GM23338 (cell line): ENCODE measurements around the gene STX10. TPM values are rescaled to one million over a fixed set of nuclear protein-coding genes. Genes with fewer than 3 reads are reported as not detected.

Experiments
- ATAC-seq: fragments of 200-7000 bp; cut with Tn5 transposase; 3 replicates; pipeline ENCODE4 v1.9.1; 2020
- DNase-seq: peaks from one replicate; pipeline ENCODE4 v3.0.0-alpha.2; 2015; ENCODE audit warnings: low spot score
- H2AFZ ChIP-seq: fragments of 200-600 bp; sonication (generic); 2 replicates; pipeline ENCODE4 v1.8.0; 2016; ENCODE audit warnings: antibody characterized with exemption, mild to moderate bottlenecking, moderate library complexity
- H3F3A ChIP-seq: fragments of 200-600 bp; sonication (generic); replicated peaks from 2 replicates; pipeline ENCODE4 v1.8.0; 2017; ENCODE audit warnings: antibody characterized with exemption, mixed run types, low read depth
- H3K27ac ChIP-seq: fragments of 200-600 bp; sonication (generic); 2 replicates; pipeline ENCODE4 v1.6.1; 2016; ENCODE audit warnings: low read depth
- H3K27me3 ChIP-seq: fragments of 200-600 bp; sonication (generic); 2 replicates; pipeline ENCODE4 v1.8.0; 2016; ENCODE audit warnings: mild to moderate bottlenecking, mixed run types, moderate library complexity; ENCODE audit not compliant: insufficient read depth
- H3K36me3 ChIP-seq: fragments of 200-600 bp; sonication (generic); 2 replicates; pipeline ENCODE4 v1.8.0; 2016; ENCODE audit warnings: mild to moderate bottlenecking; ENCODE audit not compliant: insufficient read depth
- H3K4me1 ChIP-seq: fragments of 200-600 bp; sonication (generic); 2 replicates; pipeline ENCODE4 v1.8.0; 2016; ENCODE audit warnings: mild to moderate bottlenecking, moderate library complexity; ENCODE audit not compliant: insufficient read depth
- H3K4me2 ChIP-seq: fragments of 200-600 bp; sonication (generic); 2 replicates; pipeline ENCODE4 v1.7.1; 2017; ENCODE audit warnings: mixed run types
- H3K4me3 ChIP-seq: fragments of 200-600 bp; sonication (generic); 2 replicates; pipeline ENCODE4 v1.6.1; 2016; ENCODE audit warnings: mixed run types
- H3K79me2 ChIP-seq: fragments of 200-600 bp; sonication (generic); replicated peaks from 2 replicates; pipeline ENCODE4 v1.8.0; 2017; ENCODE audit warnings: mild to moderate bottlenecking; ENCODE audit not compliant: insufficient read depth
- H3K9me2 ChIP-seq: fragments of 200-600 bp; sonication (generic); 2 replicates; pipeline ENCODE4 v1.8.0; 2017; ENCODE audit not compliant: insufficient read depth
- H4K20me1 ChIP-seq: fragments of 200-600 bp; sonication (generic); replicated peaks from 2 replicates; pipeline ENCODE4 v1.8.0; 2017; ENCODE audit warnings: mild to moderate bottlenecking; ENCODE audit not compliant: insufficient read depth
- H3K27ac Mint-ChIP-seq: 2 replicates; pipeline ENCODE4 v1.8.0; 2020; ENCODE audit warnings: inconsistent platforms, mild to moderate bottlenecking, moderate library complexity, mixed read lengths
- H3K27me3 Mint-ChIP-seq: 3 replicates; pipeline ENCODE4 v1.8.0; 2022; ENCODE audit warnings: low read depth, mild to moderate bottlenecking, moderate library complexity, mixed read lengths, inconsistent platforms; ENCODE audit not compliant: insufficient read depth, poor library complexity
- H3K36me3 Mint-ChIP-seq: 3 replicates; pipeline ENCODE4 v1.8.0; 2021; ENCODE audit warnings: low read depth, mild to moderate bottlenecking, inconsistent platforms, moderate library complexity, mixed read lengths
- H3K4me1 Mint-ChIP-seq: 3 replicates; pipeline ENCODE4 v1.8.0; 2020; ENCODE audit warnings: mild to moderate bottlenecking, inconsistent platforms, mixed read lengths
- H3K4me3 Mint-ChIP-seq: 3 replicates; pipeline ENCODE4 v1.8.0; 2021; ENCODE audit warnings: moderate library complexity, mild to moderate bottlenecking, inconsistent platforms, mixed read lengths
- H3K9me3 Mint-ChIP-seq: 3 replicates; pipeline ENCODE4 v1.8.0; 2020; ENCODE audit warnings: moderate library complexity, mild to moderate bottlenecking, inconsistent platforms, mixed read lengths
- CREB1 ChIP-seq: fragments of 250-450 bp; sonication (Bioruptor Pico); IDR thresholded peaks from 2 replicates; pipeline ENCODE4 v1.5.0; 2020; ENCODE audit warnings: low read depth, mild to moderate bottlenecking, moderate library complexity
- ETS1 ChIP-seq: IDR thresholded peaks from 2 replicates; pipeline ENCODE4 v1.6.1; 2016; ENCODE audit warnings: antibody characterized with exemption
- EZH2 ChIP-seq: fragments of 200-600 bp; sonication (generic); IDR thresholded peaks from one replicate; pipeline ENCODE4 v1.8.0; 2017; ENCODE audit warnings: antibody characterized with exemption, mild to moderate bottlenecking, low read depth; ENCODE audit not compliant: unreplicated experiment
- EZH2phosphoT487 ChIP-seq: fragments of 200-600 bp; sonication (generic); IDR thresholded peaks from one replicate; pipeline ENCODE4 v1.8.1; 2018; ENCODE audit warnings: antibody characterized with exemption; ENCODE audit not compliant: unreplicated experiment
- NANOG ChIP-seq: IDR thresholded peaks from 2 replicates; pipeline ENCODE4 v1.6.1; 2016; ENCODE audit warnings: antibody characterized with exemption, borderline replicate concordance
- REST ChIP-seq: IDR thresholded peaks from one replicate; pipeline ENCODE4 v1.6.1; 2018; ENCODE audit warnings: antibody characterized with exemption; ENCODE audit not compliant: unreplicated experiment
- ZNF462 ChIP-seq: fragments of 250-450 bp; sonication (Bioruptor Pico); IDR thresholded peaks from 2 replicates; pipeline ENCODE4 v1.5.0; 2020; ENCODE audit warnings: mild to moderate bottlenecking, moderate library complexity
- polyA plus RNA-seq: library from polyadenylated mRNA; unstranded; fragments of >200 nt; fragmentation: Nextera tagmentation; extraction: Ambion mirVana; gene quantifications from 2 replicates; pipeline ENCODE4 v1.2.1, GENCODE V29; 2016
- total RNA-seq: library from RNA; depleted of rRNA; stranded (reverse); fragments of >200 nt; shearing (Covaris generic); gene quantifications from 2 replicates; pipeline ENCODE4 v1.2.3, GENCODE V29; 2014

Gene STX10
- total and polyA plus RNA-seq, 2 experiments from 2014 or later, result 42.8 to 55.9 TPM

- Mint-ChIP-seq H3K27me3 (peaks cover 30% of the 10 kb centered on the region), H3K4me3 (no peak overlapping the region), H3K4me1 (peaks cover 40% of the 10 kb centered on the region), H3K27ac (no peak overlapping the region), H3K9me3 (no peaks in the 10 kb centered on the region; the same call in 2 of the 3 replicates), H3K36me3 (no peaks in the 10 kb centered on the region)
- TF ChIP-seq EZH2 (no peak), CREB1 (CRISPR knock-in tag) (no peak), NANOG (no peak), ZNF462 (CRISPR knock-in tag) (no peak), ETS1 (no peak), EZH2phosphoT487 (no peak), REST (no peak)
- H2AFZ ChIP-seq, result no peak overlapping the region
- H3K27ac ChIP-seq, result no peak overlapping the region
- peaks cover 27% of the 10 kb centered on the region for H3F3A ChIP-seq
- no peak overlapping the region for H3K4me2 ChIP-seq
- H4K20me1 ChIP-seq, result no peaks in the 10 kb centered on the region; the same call in 1 of the 2 replicates
- peaks cover 51% of the 10 kb centered on the region for H3K4me1 ChIP-seq
- no peaks in the 10 kb centered on the region for H3K27me3 ChIP-seq
- peaks cover 19% of the 10 kb centered on the region for H3K79me2 ChIP-seq
- no peak overlapping the region for H3K4me3 ChIP-seq
- DNase-seq (no peak), ATAC-seq (no peak)
- H3K9me2 ChIP-seq, result no peaks in the 10 kb centered on the region
- H3K36me3 ChIP-seq, result no peaks in the 10 kb centered on the region
These were observed 10.4 kb upstream of the STX10 start for GRCh38 chr19:13160557-13160956.
